NCI-H446 (cell line): Measurements from ENCODE around the gene LMLN.
"Not testable (repeated sequence)": the region's sequence is repeated elsewhere in the genome, so short reads cannot be mapped to it uniquely, and the experiment has no call there.

Source experiments
- DNase-seq, 2 experiments: peaks; one replicate each; lab custom pipeline; 2025; lab: John Stamatoyannopoulos, UW

LMLN gene

GRCh38 chr3:198079771-198080520 lies 119.9 kb downstream of the LMLN start:
- DNase-seq, result no peak

- peak; percentile 13 to 28 for DNase-seq
These were observed 120.7 kb downstream of the LMLN start for GRCh38 chr3:198080521-198081384.

- no peak for DNase-seq
These were observed 121.4 kb downstream of the LMLN start for GRCh38 chr3:198081421-198081844.

GRCh38 chr3:198082226-198082625 lies 122.2 kb downstream of the LMLN start:
- not testable (repeated sequence) for DNase-seq

GRCh38 chr3:198088421-198088955 lies 128.5 kb downstream of the LMLN start:
- DNase-seq, result no peak

- DNase-seq, result no peak
These were observed 130.8 kb downstream of the LMLN start for GRCh38 chr3:198090795-198091332.

- no peak for DNase-seq
These were observed 132.3 kb downstream of the LMLN start for GRCh38 chr3:198092276-198092675.

- no peak for DNase-seq
These were observed 133.2 kb downstream of the LMLN start for GRCh38 chr3:198093112-198093679.
